PC-3 (cell line): ENCODE results near the gene PLIN5.
"Not testable (repeated sequence)": the region's sequence is repeated elsewhere in the genome, so short reads cannot be mapped to it uniquely, and the experiment has no call there.

Experiments used
- CTCF ChIP-seq: fragments of 300-600 bp; sonication (generic); conservative IDR thresholded peaks from 2 replicates; pipeline ENCODE4 v1.5.1; 2017; ENCODE audit warnings: antibody characterized with exemption, low read depth, mild to moderate bottlenecking, low read length
- EZH2phosphoT487 ChIP-seq: fragments of 300-600 bp; sonication (generic); IDR thresholded peaks from 2 replicates; pipeline ENCODE4 v1.6.1; 2018; ENCODE audit warnings: mild to moderate bottlenecking, antibody characterized with exemption, low read length, borderline replicate concordance

GRCh38 chr19:4563562-4563961 is 28.5 kb upstream of the PLIN5 start:
- TF ChIP-seq CTCF, EZH2phosphoT487: not testable (repeated sequence)
